Large intestine (tissue), 3 donors: ENCODE results near the gene SESTD1. TPM values are rescaled to one million over a fixed set of nuclear protein-coding genes. Genes with fewer than 3 reads are reported as not detected.

Source experiments
- DNase-seq, 2 donors: peaks; one replicate each; pipeline versions ENCODE4 v3.0.0 to v3.0.0-alpha.2; 2013
- H3K27ac ChIP-seq: one replicate; pipeline ENCODE4 v1.5.1; 2013; ENCODE audit warnings: low read length
- H3K27me3 ChIP-seq: 2 replicates; pipeline ENCODE4 v1.6.1; 2013; ENCODE audit warnings: low read length; ENCODE audit not compliant: control insufficient read depth, insufficient read depth
- H3K36me3 ChIP-seq: 2 replicates; pipeline ENCODE4 v1.6.1; 2013; ENCODE audit warnings: low read length; ENCODE audit not compliant: control insufficient read depth, insufficient read depth
- H3K4me1 ChIP-seq: one replicate; pipeline ENCODE4 v1.6.1; 2013; ENCODE audit warnings: low read length; ENCODE audit not compliant: control insufficient read depth, insufficient read depth
- H3K4me3 ChIP-seq: one replicate; pipeline ENCODE4 v1.5.1; 2013; ENCODE audit warnings: low read length
- H3K9me3 ChIP-seq: one replicate; pipeline ENCODE4 v1.6.1; 2013; ENCODE audit warnings: mild to moderate bottlenecking, low read depth, low read length, moderate library complexity; ENCODE audit not compliant: control insufficient read depth
- WGBS: methylation state at CpG from one replicate; pipeline ENCODE4 v1.1.5; 2013; ENCODE audit warnings: low lambda C conversion rate; ENCODE audit not compliant: insufficient coverage; 5-methylcytosine and 5-hydroxymethylcytosine counted together
- polyA plus RNA-seq: library from polyadenylated mRNA; unstranded; fragments of 120-200 nt; gene quantifications from one replicate; pipeline ENCODE4 v1.2.1, GENCODE V29; 2013

The SESTD1 gene
- polyA plus RNA-seq, 1 donor = 17.6 TPM

DNA sequence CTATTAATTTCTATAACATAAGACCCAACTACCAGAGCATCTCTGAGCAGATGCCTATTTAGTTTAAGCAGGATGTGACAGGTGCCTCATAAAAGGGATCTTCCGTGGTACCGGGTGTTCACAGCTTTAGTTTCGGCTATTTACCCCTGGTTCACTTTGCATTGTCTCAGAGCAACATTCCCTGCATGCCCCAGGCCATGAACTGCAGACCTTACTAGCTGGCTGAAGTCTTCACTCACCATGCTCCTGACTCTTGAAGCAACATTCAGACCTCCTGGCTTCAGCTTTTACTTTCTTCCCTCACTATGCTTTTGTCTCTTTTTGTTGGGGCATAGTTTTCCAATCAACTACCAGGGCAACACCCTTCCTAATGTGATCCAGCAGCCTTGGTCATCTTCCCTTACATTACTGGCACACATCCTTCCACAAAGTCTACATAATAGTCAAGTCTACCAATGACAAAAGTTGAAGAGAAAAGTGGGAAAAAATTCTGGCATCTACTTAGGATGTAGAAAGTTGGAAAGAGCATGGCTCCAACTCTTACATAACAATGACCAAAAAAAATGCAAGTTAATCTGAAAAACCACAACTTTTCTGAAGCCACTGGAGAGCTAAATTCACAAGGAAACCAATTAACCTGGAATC lies 99.2 kb downstream of the SESTD1 start:
- Histone ChIP-seq H3K4me3 (no peak overlapping the region), H3K27ac (no peak overlapping the region), H3K9me3 (no peaks in the 10 kb centered on the region), H3K36me3 (peaks cover 3% of the 10 kb centered on the region), H3K27me3 (no peaks in the 10 kb centered on the region), H3K4me1 (no peaks in the 10 kb centered on the region)
- no peak for DNase-seq
- 100% methylated on average over 2 of the region's 3 CpGs for WGBS

DNA sequence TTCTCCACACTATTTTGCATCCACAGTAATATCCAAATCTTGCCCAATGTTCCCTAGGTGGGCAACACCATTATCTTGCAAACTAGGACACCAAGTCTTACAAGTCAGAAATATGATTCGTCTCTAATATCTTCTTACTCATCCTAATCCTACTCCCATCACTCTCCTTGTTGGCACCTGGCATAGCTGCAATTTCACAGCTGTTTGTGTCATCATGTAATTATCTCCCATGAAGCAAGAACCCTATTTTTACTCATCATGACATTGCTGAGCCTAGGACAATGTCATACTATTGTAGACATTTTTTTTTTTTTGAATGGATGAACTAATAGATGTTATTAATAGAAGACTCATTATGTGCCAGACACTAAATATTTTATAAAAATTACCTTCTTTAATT lies 123.4 kb downstream of the SESTD1 start:
- Histone ChIP-seq H3K27me3 (no peaks in the 10 kb centered on the region), H3K9me3 (no peaks in the 10 kb centered on the region), H3K4me3 (no peak overlapping the region), H3K36me3 (peaks cover 37% of the 10 kb centered on the region), H3K4me1 (no peaks in the 10 kb centered on the region), H3K27ac (no peak overlapping the region)
- no CpG with 5 or more reads among the region's 1 CpG for WGBS
- no peak for DNase-seq

DNA sequence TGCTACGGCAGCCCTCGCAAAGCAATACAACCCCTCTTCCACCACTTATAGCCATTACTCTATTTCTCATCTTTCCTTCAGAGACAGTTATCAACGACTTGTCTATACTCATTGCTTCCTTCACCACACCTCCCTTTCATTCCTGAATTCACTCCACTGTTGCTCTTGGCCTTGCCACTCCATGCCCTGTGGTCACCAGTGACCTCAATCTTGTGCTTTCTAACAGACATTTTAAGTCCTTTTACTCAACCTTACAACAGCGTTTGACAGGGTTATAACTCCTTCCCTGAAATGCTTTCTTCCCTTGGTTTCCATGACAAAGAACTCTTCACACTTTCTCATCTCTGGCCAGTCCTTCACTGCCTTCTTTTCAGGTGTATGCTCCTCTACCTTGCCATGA lies 124.1 kb downstream of the SESTD1 start:
- Histone ChIP-seq H3K4me3 (no peak overlapping the region), H3K9me3 (no peaks in the 10 kb centered on the region), H3K27ac (no peak overlapping the region), H3K36me3 (peaks cover 35% of the 10 kb centered on the region), H3K27me3 (no peaks in the 10 kb centered on the region), H3K4me1 (no peaks in the 10 kb centered on the region)
- 100% methylated on average over 2 of the region's 4 CpGs for WGBS
- no peak for DNase-seq

DNA sequence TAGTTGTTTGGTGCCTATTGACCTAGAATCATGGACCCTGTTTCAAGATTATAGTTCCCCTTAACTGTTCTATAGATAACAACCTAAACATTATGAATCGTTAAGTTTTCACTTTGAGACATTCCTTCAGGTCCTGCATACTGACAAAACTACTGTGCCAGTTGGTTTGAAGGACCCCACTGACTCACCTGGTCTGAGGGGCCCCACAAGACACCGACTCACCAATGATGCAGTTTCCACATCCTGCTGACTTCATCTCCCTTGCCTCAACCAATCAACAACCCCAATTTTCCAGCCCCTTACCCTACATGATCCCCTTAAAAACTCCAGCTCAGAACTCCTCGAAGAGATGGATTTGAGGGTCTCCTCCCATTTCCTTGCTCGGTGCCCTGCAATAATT lies 125.1 kb downstream of the SESTD1 start:
- Histone ChIP-seq H3K4me3 (no peak overlapping the region), H3K27me3 (no peaks in the 10 kb centered on the region), H3K27ac (no peak overlapping the region), H3K4me1 (no peaks in the 10 kb centered on the region), H3K36me3 (peaks cover 35% of the 10 kb centered on the region), H3K9me3 (no peaks in the 10 kb centered on the region)
- 80% methylated on average over 1 of the region's 4 CpGs for WGBS
- no peak for DNase-seq

DNA sequence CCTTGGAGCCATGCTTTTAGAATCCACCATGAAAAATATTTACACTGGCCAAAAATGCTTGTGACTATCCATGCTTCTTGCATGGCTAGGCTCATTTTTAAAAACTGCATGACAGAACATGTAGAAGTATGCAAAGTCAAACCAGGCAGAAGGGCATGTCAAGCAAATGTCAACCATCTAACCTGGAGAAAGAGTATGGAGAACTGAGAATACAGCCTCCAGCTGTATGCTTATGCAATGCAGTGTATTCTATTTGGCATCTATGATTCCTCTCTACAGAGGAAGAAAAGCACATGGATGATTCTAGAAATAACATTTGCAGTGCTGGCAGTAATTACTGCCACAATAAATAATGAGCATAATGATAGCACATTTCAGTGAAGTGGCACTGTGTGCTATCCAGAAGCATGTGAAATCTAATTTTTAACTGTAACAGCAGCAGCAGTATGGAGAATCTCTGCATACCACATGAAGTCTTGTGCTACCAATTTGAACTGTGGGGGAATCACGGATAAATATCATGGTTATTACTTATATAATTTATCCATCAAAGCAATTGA lies 127.4 kb downstream of the SESTD1 start:
- no peak for DNase-seq
- no peaks in the 10 kb centered on the region for H3K4me1 ChIP-seq
- peaks cover 28% of the 10 kb centered on the region for H3K36me3 ChIP-seq
- H3K4me3 ChIP-seq = no peak overlapping the region
- no peak overlapping the region for H3K27ac ChIP-seq
- H3K9me3 ChIP-seq = no peaks in the 10 kb centered on the region
- H3K27me3 ChIP-seq = no peaks in the 10 kb centered on the region
- no CpG with 5 or more reads among the region's 1 CpG for WGBS

DNA sequence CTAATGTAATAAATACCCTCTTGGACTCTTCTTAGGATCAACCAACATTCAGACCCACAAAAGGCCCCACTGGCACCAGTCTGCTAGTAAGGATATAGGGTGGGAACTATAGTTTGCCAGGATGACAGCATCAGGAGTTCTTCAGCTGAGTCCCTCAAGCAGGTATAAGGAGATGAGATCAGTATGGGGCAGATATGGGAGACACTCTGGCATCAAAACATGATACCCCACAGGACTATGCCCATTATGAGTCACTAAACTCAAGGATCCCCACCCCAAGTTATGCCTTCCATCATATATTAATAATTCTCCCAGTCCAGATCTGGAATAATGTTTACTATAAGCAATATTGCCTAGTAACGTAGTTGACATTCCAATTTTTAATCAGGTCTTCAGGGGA lies 131.6 kb downstream of the SESTD1 start:
- no peaks in the 10 kb centered on the region for H3K4me1 ChIP-seq
- no CpG with 5 or more reads among the region's 1 CpG for WGBS
- no peaks in the 10 kb centered on the region for H3K9me3 ChIP-seq
- DNase-seq = no peak
- H3K4me3 ChIP-seq = no peak overlapping the region
- H3K27me3 ChIP-seq = no peaks in the 10 kb centered on the region
- H3K36me3 ChIP-seq = peaks cover 2% of the 10 kb centered on the region
- H3K27ac ChIP-seq = no peak overlapping the region

DNA sequence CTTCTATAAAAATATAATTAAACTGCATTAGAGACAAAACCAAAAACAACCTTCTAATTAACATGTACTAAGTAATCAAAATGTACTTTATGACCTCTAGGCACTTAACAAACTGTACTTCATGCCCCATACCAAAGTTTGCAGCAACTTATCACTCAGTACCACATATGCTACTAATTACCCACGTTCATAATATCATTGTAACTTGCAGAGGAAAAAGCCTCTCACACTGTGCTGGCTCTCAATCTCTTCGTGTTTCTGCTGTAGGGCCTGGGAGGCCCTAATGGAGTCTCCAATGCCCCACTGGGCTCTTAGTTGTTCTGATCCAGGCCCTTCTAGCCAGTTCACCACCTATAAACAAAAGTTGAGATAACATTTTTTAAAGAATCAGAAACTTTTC lies 132.6 kb downstream of the SESTD1 start:
- no peaks in the 10 kb centered on the region for H3K4me1 ChIP-seq
- H3K36me3 ChIP-seq = peaks cover 2% of the 10 kb centered on the region
- WGBS = no CpG with 5 or more reads among the region's 2 CpGs
- H3K27ac ChIP-seq = no peak overlapping the region
- no peak for DNase-seq
- H3K27me3 ChIP-seq = no peaks in the 10 kb centered on the region
- H3K9me3 ChIP-seq = no peaks in the 10 kb centered on the region
- no peak overlapping the region for H3K4me3 ChIP-seq

DNA sequence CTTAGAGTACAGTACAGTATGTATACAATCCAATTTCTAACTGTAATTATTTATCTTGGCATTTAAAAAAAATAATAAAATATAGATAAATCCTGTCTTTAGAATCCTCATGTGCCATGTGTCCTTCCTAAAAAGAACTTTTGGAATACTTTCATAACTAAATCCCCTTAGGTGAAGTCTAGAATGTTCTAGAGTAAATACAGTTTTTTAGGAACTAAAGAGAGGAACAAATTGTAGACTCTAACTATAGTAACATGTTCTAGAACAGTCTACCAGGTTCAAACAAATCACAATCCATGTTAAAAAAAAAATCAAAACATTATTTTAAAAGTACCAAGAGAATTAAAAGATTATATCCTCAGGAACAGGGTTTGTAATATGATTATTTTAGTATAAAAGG lies 134.1 kb downstream of the SESTD1 start:
- no peak for DNase-seq
- H3K4me1 ChIP-seq = no peaks in the 10 kb centered on the region
- H3K4me3 ChIP-seq = no peak overlapping the region
- no peak overlapping the region for H3K27ac ChIP-seq
- no peaks in the 10 kb centered on the region for H3K27me3 ChIP-seq
- peaks cover 2% of the 10 kb centered on the region for H3K36me3 ChIP-seq
- no peaks in the 10 kb centered on the region for H3K9me3 ChIP-seq

DNA sequence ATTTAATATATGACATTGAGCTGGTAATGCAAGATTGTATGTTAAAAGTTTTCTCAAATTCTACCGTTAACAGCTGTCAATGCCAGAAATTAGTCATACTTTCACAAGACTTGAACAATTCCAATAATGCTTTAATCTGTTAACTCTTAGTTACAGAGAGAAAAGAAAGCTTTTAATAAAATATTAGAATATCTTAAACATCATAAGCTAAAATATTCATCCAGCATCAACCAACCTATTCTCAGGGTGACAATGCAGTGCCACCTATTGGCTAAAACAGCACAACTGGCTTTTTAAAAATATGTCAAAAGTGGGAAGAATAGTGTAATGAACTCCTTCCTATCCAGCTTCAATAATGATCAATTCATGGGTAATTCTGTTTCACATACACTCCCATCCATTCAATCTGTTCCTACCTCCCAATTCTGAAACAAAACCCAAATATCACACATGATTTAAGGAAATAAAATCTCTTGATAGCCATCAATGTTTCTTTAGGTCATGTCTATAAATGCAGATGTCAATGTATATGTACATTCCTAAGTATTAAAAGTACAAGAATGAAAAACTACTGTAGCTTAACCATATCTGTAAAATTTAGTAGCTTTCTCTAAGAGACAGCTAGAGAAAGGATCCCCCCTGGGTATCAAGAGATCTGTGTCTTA lies 134.9 kb downstream of the SESTD1 start:
- H3K4me1 ChIP-seq = no peaks in the 10 kb centered on the region
- H3K4me3 ChIP-seq = no peak overlapping the region
- H3K27me3 ChIP-seq = no peaks in the 10 kb centered on the region
- no peak overlapping the region for H3K27ac ChIP-seq
- DNase-seq = no peak
- H3K9me3 ChIP-seq = no peaks in the 10 kb centered on the region
- peaks cover 2% of the 10 kb centered on the region for H3K36me3 ChIP-seq
- WGBS = 100% methylated on average over 1 of the region's 1 CpG

DNA sequence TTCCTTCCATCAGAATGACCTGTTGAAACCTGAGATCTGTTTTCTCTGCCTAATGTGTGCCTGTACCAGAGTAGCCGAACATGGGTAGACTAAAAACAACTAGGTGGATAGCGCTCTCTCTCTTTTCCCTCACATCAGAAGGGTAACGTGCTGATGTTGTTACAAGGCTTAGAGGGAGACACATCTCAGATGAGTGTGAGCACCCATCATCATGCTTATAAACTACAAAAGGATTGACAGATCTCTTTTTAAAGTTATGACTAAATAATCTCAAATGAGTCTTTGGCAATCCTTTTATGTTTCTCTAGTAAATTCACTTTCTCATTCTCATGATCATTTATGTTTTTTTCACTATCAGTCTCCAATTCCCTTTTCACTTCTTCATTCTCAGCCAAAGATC lies 139.2 kb downstream of the SESTD1 start:
- H3K36me3 ChIP-seq = peaks cover 2% of the 10 kb centered on the region
- no peak overlapping the region for H3K4me3 ChIP-seq

DNA sequence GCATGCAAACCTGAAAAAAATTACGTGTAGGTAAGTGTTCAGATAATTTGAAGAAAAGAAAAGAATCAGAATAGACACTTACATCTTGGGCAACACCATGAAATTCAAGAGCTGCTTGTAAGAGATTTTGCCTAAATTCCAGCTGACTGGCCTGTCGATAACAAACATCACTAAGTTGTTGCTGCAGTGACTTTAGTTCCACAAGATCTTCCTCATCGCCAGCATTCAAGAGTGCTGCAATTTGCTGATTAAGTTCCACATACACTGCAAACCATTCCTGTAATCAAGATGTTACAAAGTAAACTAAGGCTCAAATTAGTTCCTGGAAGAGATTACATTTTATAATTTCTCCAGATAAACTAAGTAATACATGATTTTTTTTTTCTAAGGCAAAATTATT lies 140.3 kb downstream of the SESTD1 start:
- H3K27me3 ChIP-seq = no peaks in the 10 kb centered on the region
- no peaks in the 10 kb centered on the region for H3K9me3 ChIP-seq
- 100% methylated on average over 1 of the region's 3 CpGs for WGBS
- no peak overlapping the region for H3K27ac ChIP-seq
- H3K36me3 ChIP-seq = peaks cover 12% of the 10 kb centered on the region
- H3K4me3 ChIP-seq = no peak overlapping the region
- DNase-seq = no peak
- H3K4me1 ChIP-seq = no peaks in the 10 kb centered on the region

More for the DNA sequence above, 139.2 kb downstream of the SESTD1 start:
- DNase-seq = no peak
- WGBS = no CpG with 5 or more reads among the region's 3 CpGs
- no peaks in the 10 kb centered on the region for H3K9me3 ChIP-seq
- H3K27me3 ChIP-seq = no peaks in the 10 kb centered on the region
- H3K27ac ChIP-seq = no peak overlapping the region
- H3K4me1 ChIP-seq = no peaks in the 10 kb centered on the region
